GM19372 (cell line): ENCODE measurements around the gene TAP1.
"Not testable (repeated sequence)": the region's sequence is repeated elsewhere in the genome, so short reads cannot be mapped to it uniquely, and the experiment has no call there.

Experiments used
- ATAC-seq: cut with Tn5 transposase; IDR thresholded peaks from one replicate; pipeline ENCODE4 v1.9.1; 2021; ENCODE audit warnings: mild to moderate bottlenecking, low read depth, moderate library complexity; ENCODE audit not compliant: unreplicated experiment

Gene TAP1

DNA sequence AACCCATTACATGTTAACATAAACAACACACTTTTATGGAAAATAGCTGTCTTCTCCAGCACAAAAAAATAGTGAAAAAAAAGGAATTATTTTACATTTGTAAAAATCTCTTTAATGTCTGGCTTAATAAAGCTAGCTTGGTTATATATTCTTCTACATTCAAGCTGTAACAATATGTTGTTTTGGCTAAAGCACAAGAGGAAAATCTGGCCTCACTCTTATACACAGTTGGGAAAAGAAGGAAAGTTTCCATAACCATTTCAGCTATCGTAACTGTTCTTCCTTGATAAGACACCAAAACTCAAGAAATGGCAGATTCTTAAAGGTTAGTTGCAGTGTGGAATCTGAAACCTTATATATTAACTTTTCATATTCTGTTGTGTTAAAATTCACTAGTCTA, 44.3 kb downstream of the TAP1 start:
- no peak for ATAC-seq

DNA sequence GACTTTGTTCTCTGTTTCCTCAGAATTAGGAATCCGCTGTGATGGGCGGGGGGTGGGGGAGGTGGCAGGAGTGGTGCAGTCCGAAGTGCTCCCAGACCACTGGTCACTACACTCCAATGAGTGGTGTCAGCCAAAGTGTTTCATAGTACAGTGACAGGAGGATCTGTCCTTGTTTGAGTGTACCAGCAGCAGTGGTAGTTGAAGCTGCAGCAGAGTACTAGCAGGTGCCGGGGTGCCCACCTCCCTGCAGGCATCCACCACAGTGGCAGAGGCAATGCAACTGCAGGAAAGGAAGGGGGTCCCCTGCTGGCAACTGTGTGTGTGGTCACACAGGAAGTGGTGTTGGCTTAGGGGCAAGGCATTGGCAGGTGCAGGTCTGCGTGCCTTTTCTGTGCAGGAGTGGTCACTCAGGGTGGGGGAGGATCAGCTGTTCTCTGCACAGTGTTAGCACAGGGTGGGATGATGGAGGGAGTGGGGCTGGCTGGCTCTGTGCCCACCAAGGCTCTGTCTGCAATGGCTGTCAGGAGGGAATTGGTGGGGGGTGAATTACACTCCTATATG, 46.4 kb downstream of the TAP1 start:
- no peak for ATAC-seq

DNA sequence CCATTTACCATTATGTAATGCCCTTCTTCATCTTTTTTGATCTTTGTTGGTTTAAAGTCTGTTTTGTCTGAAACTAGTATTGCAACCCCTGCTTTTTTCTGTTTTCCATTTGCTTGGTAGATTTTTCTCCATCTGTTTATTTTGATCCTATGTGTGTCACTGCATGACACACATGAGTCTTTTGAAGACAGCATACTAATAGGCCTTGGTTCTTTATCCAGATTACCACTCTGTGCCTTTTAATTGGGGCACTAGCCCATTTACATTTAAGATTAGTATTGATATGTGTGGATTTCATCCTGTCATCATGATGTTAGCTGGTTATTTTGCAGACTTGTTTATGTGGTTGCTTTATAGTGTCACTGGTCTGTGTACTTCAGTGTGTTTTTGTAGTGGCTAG, 48.1 kb downstream of the TAP1 start:
- ATAC-seq, result not testable (repeated sequence)

DNA sequence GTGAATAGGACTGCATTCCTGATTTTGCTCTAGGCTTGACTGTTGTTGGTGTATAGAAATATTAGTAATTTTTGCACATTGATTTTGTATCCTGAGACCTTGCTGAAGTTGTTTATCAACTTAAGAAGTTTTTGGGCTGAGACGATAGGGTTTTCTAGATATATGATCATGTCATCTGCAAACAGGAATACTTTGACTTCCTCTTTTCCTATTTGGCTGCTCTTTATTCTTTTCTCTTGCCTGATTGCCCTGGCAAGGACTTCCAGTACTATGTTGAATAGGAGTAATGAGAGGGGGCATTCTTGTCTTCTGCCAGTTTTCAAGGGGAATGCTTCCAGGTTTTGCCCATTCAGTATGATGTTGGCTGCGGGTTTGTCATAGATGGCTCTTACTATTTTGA, 50.1 kb downstream of the TAP1 start:
- no peak for ATAC-seq

DNA sequence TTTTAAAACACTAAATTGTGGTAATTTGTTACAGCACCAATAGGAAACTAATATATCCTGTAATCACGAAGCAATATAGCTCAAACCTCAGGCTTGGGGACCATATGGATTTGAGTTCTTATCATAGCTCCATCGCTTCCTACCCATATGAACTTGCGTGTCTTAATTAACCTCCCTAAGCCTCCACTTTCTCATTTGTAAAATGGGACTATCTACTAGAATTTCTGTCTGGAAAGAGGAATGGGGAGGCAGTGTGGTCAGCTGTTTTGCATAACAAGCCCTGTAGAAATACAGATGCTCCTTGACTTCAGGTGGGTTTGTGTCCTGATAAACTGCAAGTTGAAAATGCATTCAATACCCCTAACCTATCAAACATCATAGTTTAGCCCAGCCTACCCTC, 53.8 kb downstream of the TAP1 start:
- ATAC-seq, result no peak

DNA sequence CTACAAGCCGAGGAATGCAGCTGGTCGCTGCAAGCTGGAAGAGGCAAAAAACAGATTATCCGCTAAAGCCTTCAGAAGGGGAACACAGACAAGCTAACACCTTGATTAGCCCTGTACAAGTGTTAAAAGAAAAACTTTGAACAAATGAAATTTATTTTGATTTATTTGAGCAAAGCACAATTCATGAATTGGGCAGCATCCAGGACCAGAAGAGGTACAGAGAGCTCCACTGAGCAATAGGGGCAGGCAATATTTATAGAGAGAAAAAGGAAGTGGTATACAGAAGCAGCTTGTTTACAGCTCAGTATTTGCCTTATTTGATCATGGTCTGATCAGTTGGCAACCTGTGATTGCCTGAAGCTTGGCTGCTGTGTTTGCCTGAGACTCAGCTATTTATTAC, 54.3 kb downstream of the TAP1 start:
- no peak for ATAC-seq

DNA sequence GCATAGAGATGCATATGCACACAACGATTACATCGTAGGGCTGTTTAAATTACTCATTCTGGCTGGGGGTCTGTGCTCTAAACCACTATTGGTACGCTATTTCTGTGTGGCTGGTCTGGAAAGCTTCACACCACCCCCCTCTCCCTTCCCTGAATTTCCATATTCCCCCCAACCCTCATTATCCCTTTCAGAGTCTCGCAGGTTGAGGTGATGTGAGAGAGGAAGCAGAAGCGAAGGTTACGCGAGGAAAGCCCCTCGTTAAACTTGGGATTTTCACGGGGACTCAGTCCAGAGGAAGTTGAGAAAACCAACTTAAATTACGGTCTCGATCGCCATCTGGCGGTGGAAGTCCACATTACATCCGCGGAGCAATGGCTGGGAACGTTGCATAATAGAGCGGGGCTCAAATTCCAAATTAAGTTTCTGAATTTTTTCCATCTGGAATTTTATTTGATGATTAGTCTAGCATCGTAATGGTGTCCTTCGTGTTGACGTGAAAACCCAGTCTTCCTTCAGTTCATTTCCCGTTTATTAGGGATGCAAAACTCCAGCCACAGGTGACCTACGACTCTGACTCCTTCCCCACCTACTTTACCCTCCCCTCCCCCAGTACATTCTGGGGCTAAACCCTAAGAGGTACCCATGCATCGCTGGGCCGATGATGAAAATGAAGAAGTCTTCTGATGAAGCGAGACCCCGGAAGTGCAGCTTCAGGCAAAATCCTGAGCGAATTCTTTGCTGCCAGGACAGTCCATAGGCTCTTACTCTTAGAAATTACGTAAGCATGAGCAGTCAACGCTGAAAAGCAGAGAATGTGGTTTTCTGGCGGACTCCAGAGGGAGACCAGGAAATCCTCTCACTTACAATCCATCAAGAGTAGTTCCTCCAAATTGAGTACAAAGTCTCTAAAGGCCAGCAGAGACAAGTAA, 56.4 kb downstream of the TAP1 start:
- ATAC-seq, result no peak
